Stimulated activated CD4-positive, alpha-beta T cell treated with anti-CD3 and anti-CD28 coated beads, TNF-alpha, amount 100 ng/mL, for 1 hour (primary cell): ENCODE results near the gene TPT1.

ENCODE experiments used
- DNase-seq, 3 donors: peaks; one replicate each; pipeline ENCODE4 v3.0.0-alpha.2; 2020; ENCODE audit warnings: low read depth in 3 of 3, low spot score in 1 of 3

TPT1 gene

DNA sequence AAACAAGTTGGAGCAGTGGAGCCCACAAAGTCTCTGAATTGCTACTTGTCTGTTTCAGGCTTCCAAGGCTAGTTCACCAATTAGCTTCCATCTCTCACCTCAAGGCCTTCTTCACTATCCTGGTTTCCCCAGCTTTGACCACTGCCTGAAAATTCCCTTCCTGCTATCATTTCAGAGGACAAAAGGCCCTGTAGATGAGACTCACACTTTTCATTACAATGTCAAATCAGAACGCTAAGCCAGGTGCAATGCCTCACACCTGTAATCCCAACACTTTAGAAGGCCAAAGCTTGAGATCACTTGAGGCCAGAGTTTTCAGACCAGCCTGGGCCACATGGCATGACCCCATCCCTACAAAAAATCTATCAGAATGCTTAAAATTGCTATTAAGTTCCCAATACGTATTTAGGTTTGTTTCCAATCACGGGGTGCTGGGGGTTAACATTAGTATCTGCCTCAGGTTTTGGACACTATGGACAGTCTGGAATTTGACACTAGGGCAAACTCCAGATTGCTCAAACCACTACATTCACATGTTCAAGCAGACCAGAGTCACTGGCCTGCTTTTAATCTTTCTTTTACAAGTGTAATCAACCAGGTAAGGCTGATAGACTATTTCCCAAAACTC is 5.5 kb downstream of the TPT1 start:
- DNase-seq, result no peak

GRCh38 chr13:45333977-45334922 is 6.7 kb downstream of the TPT1 start:
- no peak for DNase-seq

DNA sequence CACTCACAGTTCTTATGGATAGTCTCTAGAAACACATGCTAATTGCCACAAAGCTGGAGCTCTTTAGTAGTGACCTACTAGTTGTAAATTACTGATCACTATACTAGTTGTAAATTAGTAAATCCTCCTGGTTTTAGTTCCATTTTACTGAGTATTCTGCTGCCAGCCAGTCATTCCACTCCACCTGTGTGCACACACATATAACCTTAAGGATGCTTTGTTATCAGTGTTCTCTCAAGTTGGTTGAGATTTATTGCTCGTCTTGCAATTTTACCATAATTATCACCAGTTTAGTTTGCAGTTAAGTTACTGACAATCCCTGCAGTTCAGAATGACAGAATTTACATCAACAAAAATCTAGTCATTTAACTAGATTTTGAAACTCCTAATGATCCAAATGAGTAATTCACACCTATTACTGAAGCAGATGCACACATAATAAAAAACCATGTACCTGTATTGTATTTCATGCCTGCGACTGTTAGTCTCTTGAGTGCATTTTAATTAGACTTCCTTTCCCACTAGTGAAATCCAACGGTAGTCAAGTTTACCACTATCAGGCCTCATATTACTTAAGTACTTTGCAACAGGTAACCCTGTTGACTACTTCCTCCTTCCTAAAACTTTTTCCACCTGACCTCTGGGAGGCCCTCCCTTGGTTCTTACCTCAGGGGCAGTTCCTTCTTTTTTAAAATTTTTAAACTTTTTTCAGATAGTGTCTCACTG is 7.6 kb downstream of the TPT1 start:
- DNase-seq, result no peak

GRCh38 chr13:45332831-45333219 is 8.2 kb downstream of the TPT1 start:
- no peak for DNase-seq

DNA sequence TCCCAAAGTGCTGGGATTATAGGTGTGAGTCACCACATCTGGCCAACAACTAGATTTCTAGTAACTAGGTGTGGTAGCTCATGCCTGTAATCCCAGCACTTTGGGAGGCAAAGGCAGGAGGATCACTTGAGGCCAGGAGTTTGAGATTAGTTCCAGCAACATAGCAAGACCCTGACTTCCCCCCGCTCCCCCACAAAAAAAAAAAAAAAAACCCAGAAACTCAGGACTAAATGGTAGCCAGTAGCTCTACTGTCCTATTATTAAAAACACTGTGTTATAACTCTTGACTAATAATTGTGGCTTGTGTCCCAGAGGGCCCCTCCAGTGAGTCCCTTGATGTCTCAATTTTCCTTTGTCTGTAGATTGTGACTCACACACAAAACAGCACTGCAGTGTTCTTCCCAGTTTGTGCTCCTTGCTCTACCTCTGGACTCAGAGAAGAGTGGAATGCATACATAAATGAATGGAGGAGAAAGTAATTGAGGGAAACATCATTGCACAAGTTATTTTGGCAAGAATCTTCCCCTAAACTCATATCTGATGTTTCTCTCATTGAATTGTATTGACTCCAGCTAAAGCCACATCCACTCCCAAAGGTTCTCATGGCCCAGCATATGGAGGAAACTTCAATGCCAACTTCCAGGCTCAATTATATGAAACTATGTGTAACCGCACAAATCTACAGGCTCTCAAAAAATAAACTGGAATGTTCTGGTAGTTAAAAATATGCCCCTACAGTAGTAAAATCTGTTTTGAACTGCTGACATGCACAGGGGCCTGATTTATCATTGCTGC is 8.8 kb downstream of the TPT1 start:
- DNase-seq, result no peak

- no peak for DNase-seq
Measured at GRCh38 chr13:45331692-45332035, 9.3 kb downstream of the TPT1 start.

GRCh38 chr13:45331123-45331619 is 9.8 kb downstream of the TPT1 start:
- no peak for DNase-seq

DNA sequence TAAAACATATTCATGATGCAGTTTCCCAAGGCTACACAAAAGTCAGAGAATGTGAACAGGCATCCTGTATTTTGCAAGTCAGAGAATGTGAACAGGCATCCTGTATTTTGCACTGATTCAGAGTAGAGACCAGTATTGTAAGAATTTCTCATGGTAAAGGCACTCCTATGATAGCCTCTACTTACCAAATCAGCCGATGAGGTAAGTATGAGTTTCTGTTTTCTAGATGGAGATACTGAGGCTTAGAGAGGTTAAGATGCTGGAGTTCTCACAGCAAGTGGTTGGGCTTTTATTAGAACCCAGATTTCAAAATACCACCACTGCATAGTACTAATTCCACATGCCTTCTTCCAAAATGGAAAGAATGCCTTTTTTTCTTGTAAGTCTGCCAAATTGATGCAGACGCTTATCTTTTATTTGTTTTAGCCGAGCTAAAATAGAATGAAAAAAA is 12.3 kb downstream of the TPT1 start:
- no peak for DNase-seq

GRCh38 chr13:45327253-45327955 is 13.6 kb downstream of the TPT1 start:
- DNase-seq, result no peak

DNA sequence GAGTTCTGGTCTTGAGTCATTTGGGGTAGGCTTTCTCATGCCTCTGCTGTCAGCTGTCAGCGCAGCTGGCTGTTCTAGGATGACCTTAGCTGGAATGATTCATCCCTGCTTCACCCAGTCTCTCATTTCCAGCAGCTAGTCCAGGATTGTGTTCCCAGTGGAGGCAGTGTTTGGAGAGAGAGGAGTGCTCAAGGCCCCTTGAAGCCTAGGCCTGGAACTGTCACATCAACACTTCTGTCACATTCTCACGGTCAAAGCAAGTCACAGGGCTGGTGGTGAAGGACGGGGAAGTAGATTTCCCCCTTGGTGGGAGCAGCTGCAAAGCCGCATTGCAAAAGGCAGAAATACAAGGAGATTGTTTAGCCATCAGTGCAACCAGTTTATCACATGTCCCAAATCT is 15.2 kb downstream of the TPT1 start:
- no peak for DNase-seq

DNA sequence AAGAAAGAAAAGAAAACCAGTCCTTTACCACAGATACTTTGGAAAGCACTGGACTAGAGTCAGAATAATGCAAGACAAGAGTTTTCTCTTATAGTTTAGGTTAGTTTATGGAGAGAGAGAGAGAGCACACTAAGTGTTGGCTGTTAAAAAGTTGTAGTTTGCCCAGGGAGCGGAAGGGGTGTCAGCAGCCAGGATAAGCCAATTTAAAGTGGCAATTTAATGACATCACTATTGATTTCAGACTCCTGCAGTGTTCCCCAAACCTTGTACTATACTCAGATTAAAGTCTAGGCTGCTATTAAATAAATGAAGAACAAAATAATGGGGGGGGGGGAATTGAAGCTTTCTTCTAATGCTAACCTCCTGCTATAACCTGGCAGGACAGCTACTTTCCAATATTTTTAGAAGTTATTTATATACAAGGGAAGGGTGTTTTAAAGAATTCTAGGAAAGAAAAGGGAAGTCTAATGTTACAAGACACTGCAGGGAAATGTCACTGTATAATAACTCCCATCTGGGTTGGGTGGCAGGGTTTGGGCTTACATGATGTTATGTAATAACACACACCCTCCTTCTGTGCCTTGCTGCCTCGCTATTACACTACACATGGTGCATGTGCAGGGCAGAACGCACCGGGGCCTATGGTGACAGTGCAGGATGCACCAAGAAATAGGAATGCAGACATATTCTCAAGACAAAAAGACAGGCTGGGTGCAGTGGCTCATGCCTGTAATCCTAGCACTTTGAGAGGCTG is 19.9 kb downstream of the TPT1 start:
- no peak for DNase-seq

DNA sequence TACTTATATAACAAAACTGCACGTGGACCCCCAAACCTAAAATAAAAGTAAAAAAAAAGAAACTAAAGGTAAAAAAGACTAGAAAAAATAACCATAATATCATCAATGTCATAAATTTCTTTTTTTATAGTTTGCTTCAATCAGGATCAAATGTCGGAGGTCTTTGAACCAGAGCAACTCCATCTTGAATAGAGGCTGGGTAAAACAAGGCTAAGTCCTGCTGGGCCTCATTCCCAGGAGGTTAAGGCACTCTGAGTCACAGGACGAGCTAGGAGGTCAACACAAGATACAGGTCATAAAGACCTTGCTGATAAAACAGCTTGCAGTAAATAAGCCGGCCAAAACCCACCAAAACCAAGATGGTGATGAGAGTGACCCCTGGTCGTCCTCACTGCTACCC is 24.0 kb downstream of the TPT1 start:
- DNase-seq, result no peak

DNA sequence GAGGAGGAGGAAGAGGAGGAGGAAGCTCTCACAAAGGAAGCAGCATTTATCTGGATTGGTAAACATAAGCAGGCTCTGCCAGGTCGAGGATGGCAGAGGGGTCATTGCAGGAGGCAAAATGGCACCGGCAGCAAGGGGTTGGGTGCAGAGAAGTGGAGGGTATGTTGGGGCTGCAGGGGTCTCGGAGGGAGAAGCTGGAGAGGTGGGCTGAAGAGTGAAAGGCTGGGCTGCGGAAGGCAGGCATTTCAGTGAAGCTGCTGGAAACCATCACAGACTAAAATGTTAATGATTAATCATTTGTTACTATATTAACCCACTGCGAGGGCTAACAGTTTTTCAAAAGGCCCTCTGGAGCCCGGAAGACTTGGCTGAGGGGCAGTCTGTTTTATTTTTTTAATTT is 24.6 kb downstream of the TPT1 start:
- no peak for DNase-seq

- DNase-seq, result no peak
Measured at GRCh38 chr13:45315520-45316167, 25.3 kb downstream of the TPT1 start.

GRCh38 chr13:45314822-45315221 is 26.2 kb downstream of the TPT1 start:
- DNase-seq, result no peak

- DNase-seq, result no peak
Measured at GRCh38 chr13:45310341-45311131, 30.4 kb downstream of the TPT1 start.

DNA sequence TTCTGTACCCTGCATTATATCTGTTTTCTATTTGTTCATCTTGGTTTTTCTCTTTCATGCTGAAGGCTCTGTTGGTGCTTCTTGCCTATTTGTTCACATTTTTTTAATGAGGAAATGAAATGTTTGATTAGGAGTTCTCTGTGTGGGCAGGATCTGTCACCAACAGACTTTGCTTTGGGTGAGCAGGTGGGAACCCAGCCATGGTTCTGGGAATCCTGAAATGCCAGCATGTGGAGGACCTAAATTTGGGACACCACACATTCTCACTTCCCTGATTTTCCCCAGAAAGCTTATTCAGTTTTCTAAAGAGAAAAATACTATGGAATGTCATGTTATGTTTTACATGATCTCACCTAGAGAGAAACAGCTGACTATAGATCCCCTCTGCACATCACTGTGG is 34.0 kb downstream of the TPT1 start:
- no peak for DNase-seq

DNA sequence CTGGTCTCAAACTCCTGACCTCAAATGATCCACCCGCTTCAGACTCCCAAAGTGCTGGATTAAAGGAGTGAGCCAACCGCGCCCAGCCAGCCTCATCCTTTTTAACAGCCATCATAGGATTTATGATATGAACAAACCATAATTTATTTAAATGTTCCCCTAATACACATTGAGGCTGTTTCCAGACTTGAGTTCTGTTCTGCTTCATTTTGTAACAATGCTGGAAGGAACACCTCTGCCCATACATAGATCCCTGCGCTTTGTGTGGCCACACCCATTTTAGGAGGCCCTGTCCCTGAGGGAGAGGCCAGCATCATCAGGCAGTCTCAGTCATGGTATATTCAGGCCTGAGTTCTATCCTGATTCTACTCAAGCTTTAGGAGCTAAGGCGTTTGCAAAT is 35.9 kb downstream of the TPT1 start:
- no peak for DNase-seq
